Smooth muscle cell (in vitro differentiated cells): Measurements from ENCODE around the gene KRT33A. TPM values are rescaled to one million over a fixed set of nuclear protein-coding genes. Genes with fewer than 3 reads are reported as not detected.
"Not testable (repeated sequence)": the region's sequence is repeated elsewhere in the genome, so short reads cannot be mapped to it uniquely, and the experiment has no call there.

ENCODE experiments used
- DNase-seq: peaks from one replicate; lab custom pipeline; 2025; ENCODE audit not compliant: unreplicated experiment; lab: John Stamatoyannopoulos, UW
- H2AFZ ChIP-seq: fragments of 200-600 bp; sonication (generic); 2 replicates; pipeline ENCODE4 v1.6.0; 2016; ENCODE audit warnings: antibody characterized with exemption, low read depth, mild to moderate bottlenecking
- H3F3A ChIP-seq: fragments of 200-600 bp; sonication (generic); 2 replicates; pipeline ENCODE4 v1.6.0; 2017; ENCODE audit warnings: antibody characterized with exemption, low read depth
- H3K27ac ChIP-seq: fragments of 200-600 bp; sonication (generic); 2 replicates; pipeline ENCODE4 v1.5.1; 2016; ENCODE audit warnings: low read depth, mild to moderate bottlenecking
- H3K27me3 ChIP-seq: fragments of 200-600 bp; sonication (generic); 2 replicates; pipeline ENCODE4 v1.6.1; 2016; ENCODE audit warnings: low read depth, mild to moderate bottlenecking
- H3K36me3 ChIP-seq: fragments of 200-600 bp; sonication (generic); 2 replicates; pipeline ENCODE4 v1.5.1; 2016; ENCODE audit warnings: low read depth
- H3K4me1 ChIP-seq: fragments of 200-600 bp; sonication (generic); 2 replicates; pipeline ENCODE4 v1.5.1; 2016; ENCODE audit warnings: low read depth
- H3K4me2 ChIP-seq: fragments of 200-600 bp; sonication (generic); 2 replicates; pipeline ENCODE4 v1.6.0; 2016; ENCODE audit warnings: mild to moderate bottlenecking
- H3K4me3 ChIP-seq: fragments of 200-600 bp; sonication (generic); 2 replicates; pipeline ENCODE4 v1.5.1; 2016; ENCODE audit warnings: mild to moderate bottlenecking
- H3K79me2 ChIP-seq: fragments of 200-600 bp; sonication (generic); 2 replicates; pipeline ENCODE4 v1.6.0; 2016; ENCODE audit warnings: low read depth, mild to moderate bottlenecking
- H3K9ac ChIP-seq: fragments of 200-600 bp; sonication (generic); 2 replicates; pipeline ENCODE4 v1.6.0; 2016; ENCODE audit warnings: low read depth
- H3K9me3 ChIP-seq: fragments of 200-600 bp; sonication (generic); replicated peaks from 2 replicates; pipeline ENCODE4 v1.5.1; 2016; ENCODE audit warnings: low read depth
- H4K20me1 ChIP-seq: fragments of 200-600 bp; sonication (generic); 2 replicates; pipeline ENCODE4 v1.6.0; 2016; ENCODE audit warnings: low read depth
- CTCF ChIP-seq: fragments of 200-600 bp; sonication (generic); IDR thresholded peaks from 2 replicates; pipeline ENCODE4 v1.5.1; 2017; ENCODE audit warnings: borderline replicate concordance, mild to moderate bottlenecking, antibody characterized with exemption; ENCODE audit not compliant: insufficient read depth, poor library complexity, severe bottlenecking
- WGBS: methylation state at CpG from one replicate; pipeline ENCODE4 v1.1.7; 2016; ENCODE audit warnings: low lambda C conversion rate; 5-methylcytosine and 5-hydroxymethylcytosine counted together
- polyA plus RNA-seq: library from polyadenylated mRNA; unstranded; fragments of >200 nt; fragmentation: Nextera tagmentation; extraction: Ambion mirVana; gene quantifications from 2 replicates; pipeline ENCODE4 v1.2.1, GENCODE V29; 2016
- total RNA-seq: library from RNA; depleted of rRNA; stranded (reverse); fragments of >200 nt; gene quantifications from 2 replicates; pipeline ENCODE4 v1.2.3, GENCODE V29; 2014

KRT33A gene
- total and polyA plus RNA-seq, 2 experiments from 2014 or later = 0.09 TPM; not detected in 1

- H3F3A ChIP-seq = no peaks in the 10 kb centered on the region
- H3K27me3 ChIP-seq = no peaks in the 10 kb centered on the region
- H3K9me3 ChIP-seq = no peaks in the 10 kb centered on the region
- no peak overlapping the region for H3K27ac ChIP-seq
- no peaks in the 10 kb centered on the region for H3K4me1 ChIP-seq
- no peaks in the 10 kb centered on the region for H3K79me2 ChIP-seq
- TF ChIP-seq CTCF = no peak
- 93% methylated on average over 1 of the region's 1 CpG for WGBS
- no peak overlapping the region for H3K4me2 ChIP-seq
- H3K36me3 ChIP-seq = no peaks in the 10 kb centered on the region
- H3K9ac ChIP-seq = no peak overlapping the region
- H3K4me3 ChIP-seq = no peak overlapping the region
- H4K20me1 ChIP-seq = no peaks in the 10 kb centered on the region
- no peak overlapping the region for H2AFZ ChIP-seq
- no peak for DNase-seq
Measured at GRCh38 chr17:41383690-41384089, 33.1 kb upstream of the KRT33A start.

GRCh38 chr17:41382394-41382793, 31.8 kb upstream of the KRT33A start:
- no peak overlapping the region for H3K27ac ChIP-seq
- no peaks in the 10 kb centered on the region for H3K79me2 ChIP-seq
- no peak overlapping the region for H3K4me2 ChIP-seq
- no peak overlapping the region for H2AFZ ChIP-seq
- H3K27me3 ChIP-seq = no peaks in the 10 kb centered on the region
- H3K4me1 ChIP-seq = no peaks in the 10 kb centered on the region
- H3F3A ChIP-seq = no peaks in the 10 kb centered on the region
- H3K9ac ChIP-seq = no peak overlapping the region
- H3K36me3 ChIP-seq = no peaks in the 10 kb centered on the region
- WGBS = 82% methylated on average over 1 of the region's 1 CpG
- no peaks in the 10 kb centered on the region for H3K9me3 ChIP-seq
- no peaks in the 10 kb centered on the region for H4K20me1 ChIP-seq
- no peak for TF ChIP-seq CTCF
- no peak for DNase-seq
- H3K4me3 ChIP-seq = no peak overlapping the region

GRCh38 chr17:41381943-41382342, 31.3 kb upstream of the KRT33A start, which contains the start of gene KRT34:
TSS of gene KRT34 (minus strand) at chr17:41382306. CDS start at chr17:41382246, 60 bp downstream.
- H4K20me1 ChIP-seq, H3K9ac ChIP-seq, DNase-seq, H3K4me2 ChIP-seq, H3K36me3 ChIP-seq, H3K27me3 ChIP-seq, H3K4me3 ChIP-seq, H3F3A ChIP-seq, H3K79me2 ChIP-seq, H3K9me3 ChIP-seq, H2AFZ ChIP-seq, H3K4me1 ChIP-seq: not testable (repeated sequence)
- peak within 1 kb of the TSS; percentile 78 for H3K27ac ChIP-seq
- 96% methylated on average over 13 of the region's 13 CpGs for WGBS

- not testable (repeated sequence) for H3K4me2 ChIP-seq, DNase-seq, H3K79me2 ChIP-seq, H3K9me3 ChIP-seq, H3F3A ChIP-seq, H3K27me3 ChIP-seq, H4K20me1 ChIP-seq, H2AFZ ChIP-seq, H3K4me3 ChIP-seq, H3K4me1 ChIP-seq, H3K36me3 ChIP-seq
- Histone ChIP-seq H3K27ac (peak overlapping the region; percentile 78), H3K9ac (peak overlapping the region; percentile 44)
- WGBS = 42% methylated on average over 7 of the region's 7 CpGs
Measured at GRCh38 chr17:41380091-41380490, 29.5 kb upstream of the KRT33A start.

- H3K4me1 ChIP-seq = no peaks in the 10 kb centered on the region
- no peaks in the 10 kb centered on the region for H3K79me2 ChIP-seq
- H3K9me3 ChIP-seq = no peaks in the 10 kb centered on the region
- no peak overlapping the region for H3K9ac ChIP-seq
- no peak overlapping the region for H3K27ac ChIP-seq
- no peaks in the 10 kb centered on the region for H3K36me3 ChIP-seq
- no peaks in the 10 kb centered on the region for H4K20me1 ChIP-seq
- H3F3A ChIP-seq = no peaks in the 10 kb centered on the region
- no peak overlapping the region for H3K4me2 ChIP-seq
- no peak overlapping the region for H3K4me3 ChIP-seq
- 43% methylated on average over 2 of the region's 2 CpGs for WGBS
- H2AFZ ChIP-seq = peak overlapping the region; percentile 8
- TF ChIP-seq CTCF = no peak
- no peak for DNase-seq
- H3K27me3 ChIP-seq = no peaks in the 10 kb centered on the region
Measured at GRCh38 chr17:41377546-41377945, 26.9 kb upstream of the KRT33A start.
